Stomach smooth muscle (tissue), 2 donors: ENCODE measurements around the gene H2BW1.
"Not testable (repeated sequence)": the region's sequence is repeated elsewhere in the genome, so short reads cannot be mapped to it uniquely, and the experiment has no call there.

Experiments used
- H3K27ac ChIP-seq: one replicate; pipeline ENCODE4 v1.7.0; 2013; ENCODE audit warnings: mild to moderate bottlenecking, low read length, inconsistent platforms
- H3K27me3 ChIP-seq, 2 donors: one replicate each; pipeline ENCODE4 v1.7.0; 2013; ENCODE audit warnings: low read length in 2 of 2; ENCODE audit not compliant: insufficient read depth in 2 of 2, control insufficient read depth in 1 of 2
- H3K36me3 ChIP-seq, 2 donors: one replicate each; pipeline ENCODE4 v1.7.0; 2013; ENCODE audit warnings: low read length in 2 of 2; ENCODE audit not compliant: control insufficient read depth in 2 of 2, insufficient read depth in 2 of 2
- H3K4me1 ChIP-seq: one replicate; pipeline ENCODE4 v1.7.0; 2013; ENCODE audit warnings: low read length; ENCODE audit not compliant: control insufficient read depth, insufficient read depth
- H3K4me3 ChIP-seq, 2 donors: one replicate each; pipeline ENCODE4 v1.7.0; 2013; ENCODE audit warnings: low read length in 2 of 2
- H3K9ac ChIP-seq, 2 donors: one replicate each; pipeline ENCODE4 v1.7.0; 2013; ENCODE audit warnings: low read length in 2 of 2, mild to moderate bottlenecking in 1 of 2
- H3K9me3 ChIP-seq, 2 donors: one replicate each; pipeline ENCODE4 v1.7.0; 2013; ENCODE audit warnings: low read length in 2 of 2; ENCODE audit not compliant: control insufficient read depth in 2 of 2
- donor health status: healthy.
- donor health status: Pancreatic carcinoma.

Gene H2BW1

DNA sequence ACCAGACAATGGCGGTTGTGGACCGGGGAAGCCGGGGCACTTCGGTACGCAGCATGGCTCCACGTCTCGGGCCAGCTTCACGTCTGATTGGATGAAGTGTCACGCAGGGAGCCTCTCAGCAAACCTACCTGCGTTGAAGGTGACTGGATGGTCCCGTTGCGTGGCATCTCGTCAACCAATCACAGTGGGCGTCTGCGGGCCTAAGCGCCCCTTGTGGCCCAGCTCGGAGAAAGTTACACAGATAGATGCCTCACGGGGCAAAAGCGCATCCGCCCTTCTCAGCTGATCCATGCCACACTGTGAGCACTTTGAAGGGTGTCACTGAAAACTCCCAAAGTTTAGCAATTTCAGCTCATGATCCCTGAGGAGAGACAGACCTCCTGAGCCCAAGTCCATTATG, at the start of gene H2BW1:
H2BW1 (minus strand) TSS at position 103 of the 400 bp plus-strand sequence. CDS start 132 bp downstream, outside the sequence.
- Histone ChIP-seq H3K4me1 (no peaks in the 10 kb centered on the region), H3K36me3 (no peaks in the 10 kb centered on the region), H3K27me3 (peaks cover 0 to 11% of the 10 kb centered on the region in 2 donors), H3K4me3 (no peak within 1 kb of the TSS), H3K9ac (no peak within 1 kb of the TSS), H3K9me3 (no peaks in the 10 kb centered on the region), H3K27ac (no peak within 1 kb of the TSS)

- not testable (repeated sequence) for H3K9ac ChIP-seq, H3K27ac ChIP-seq, H3K4me1 ChIP-seq, H3K27me3 ChIP-seq, H3K9me3 ChIP-seq, H3K36me3 ChIP-seq, H3K4me3 ChIP-seq
Observed at GRCh38 chrX:104062636-104063035, 49.1 kb upstream of the H2BW1 start.

GRCh38 chrX:104054956-104055355, 41.4 kb upstream of the H2BW1 start:
- not testable (repeated sequence) for H3K27ac ChIP-seq, H3K36me3 ChIP-seq, H3K27me3 ChIP-seq, H3K9me3 ChIP-seq, H3K4me3 ChIP-seq, H3K4me1 ChIP-seq, H3K9ac ChIP-seq

GRCh38 chrX:104047171-104047570, 33.7 kb upstream of the H2BW1 start:
- Histone ChIP-seq H3K9ac (no peak overlapping the region), H3K4me3 (no peak overlapping the region), H3K27me3 (peaks cover 0 to 12% of the 10 kb centered on the region in 2 donors), H3K27ac (no peak overlapping the region), H3K36me3 (no peaks in the 10 kb centered on the region), H3K4me1 (no peaks in the 10 kb centered on the region), H3K9me3 (no peaks in the 10 kb centered on the region)

DNA sequence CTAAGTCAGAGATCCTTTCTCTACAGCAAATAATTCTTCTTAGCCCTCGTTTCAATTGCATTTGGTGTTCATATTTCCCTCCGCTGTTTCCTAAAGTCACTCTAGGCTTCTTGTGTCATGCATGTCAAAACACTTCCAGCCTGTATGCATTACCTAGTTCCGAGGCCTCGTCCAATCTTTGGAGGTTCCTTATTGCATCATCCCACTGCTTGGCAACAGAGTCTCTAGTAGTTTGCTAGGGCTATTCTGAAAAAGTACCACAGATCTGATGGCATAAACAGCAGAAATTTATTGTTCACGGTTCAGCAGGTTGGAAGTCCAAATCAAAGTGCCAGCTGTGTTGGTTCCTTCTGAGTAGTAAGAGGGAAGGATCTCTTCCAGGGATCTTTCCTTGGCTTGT, 32.1 kb upstream of the H2BW1 start:
- Histone ChIP-seq H3K27me3 (peaks cover 0 to 12% of the 10 kb centered on the region in 2 donors), H3K4me1 (no peaks in the 10 kb centered on the region), H3K27ac (no peak overlapping the region)

DNA sequence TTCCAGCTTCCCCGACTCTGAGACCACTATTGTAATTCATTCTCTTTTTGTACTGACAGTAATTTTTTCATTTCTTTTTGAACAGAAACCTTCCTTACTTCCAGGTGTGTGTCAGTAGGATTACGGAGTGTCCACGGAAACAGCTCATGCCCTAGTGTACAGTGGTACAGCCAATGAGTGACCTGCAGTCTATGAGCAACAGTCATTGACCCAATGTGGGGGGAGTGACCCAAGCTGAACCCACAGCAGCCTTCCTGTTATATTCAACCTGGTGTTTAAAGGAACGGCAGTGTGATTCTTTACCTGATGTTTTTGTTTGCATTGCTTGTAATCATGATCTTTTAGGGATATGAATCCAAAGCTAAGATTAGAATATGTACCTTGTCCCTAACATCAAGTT, 27.5 kb upstream of the H2BW1 start:
- Histone ChIP-seq H3K4me3 (no peak overlapping the region), H3K4me1 (no peaks in the 10 kb centered on the region), H3K36me3 (no peaks in the 10 kb centered on the region), H3K9ac (no peak overlapping the region), H3K9me3 (no peaks in the 10 kb centered on the region), H3K27me3 (peaks cover 0 to 7% of the 10 kb centered on the region in 2 donors), H3K27ac (no peak overlapping the region)

More for the DNA sequence above, 32.1 kb upstream of the H2BW1 start:
- Histone ChIP-seq H3K9me3 (no peaks in the 10 kb centered on the region), H3K36me3 (no peaks in the 10 kb centered on the region), H3K4me3 (no peak overlapping the region), H3K9ac (no peak overlapping the region)

DNA sequence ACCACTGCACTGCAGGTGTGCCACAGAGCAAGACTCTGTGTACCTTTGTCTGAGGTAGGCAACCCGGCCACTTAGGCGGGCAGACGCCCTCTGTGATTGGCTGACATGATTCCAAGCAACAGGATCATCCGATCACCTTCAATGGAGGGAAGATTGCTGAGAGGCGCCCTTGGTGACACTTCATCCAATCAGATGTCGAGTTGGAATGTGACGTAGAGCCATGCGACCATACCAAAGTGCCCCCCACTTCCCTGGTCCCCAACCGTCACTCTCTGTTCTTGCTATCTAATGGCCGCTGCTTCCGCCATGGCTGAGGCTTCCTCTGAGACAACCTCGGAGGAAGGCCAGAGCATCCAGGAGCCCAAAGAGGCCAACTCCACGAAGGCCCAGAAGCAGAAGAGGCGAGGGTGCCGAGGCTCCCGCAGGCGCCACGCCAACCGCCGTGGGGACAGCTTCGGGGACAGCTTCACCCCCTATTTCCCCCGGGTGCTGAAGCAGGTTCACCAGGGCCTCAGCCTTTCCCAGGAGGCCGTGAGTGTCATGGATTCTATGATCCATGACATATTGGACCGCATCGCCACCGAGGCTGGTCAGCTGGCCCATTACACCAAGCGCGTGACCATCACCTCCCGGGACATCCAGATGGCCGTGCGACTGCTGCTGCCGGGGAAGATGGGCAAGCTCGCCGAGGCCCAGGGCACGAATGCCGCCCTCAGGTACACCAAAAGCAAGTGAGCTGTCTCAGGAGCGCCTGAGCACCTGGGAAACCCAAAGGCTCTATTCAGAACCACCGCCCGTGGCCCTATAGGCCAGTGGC, 26.4 kb upstream of the H2BW1 start, which contains the start of gene H2BW2:
H2BW2 (plus strand) TSS at position 268 of the 817 bp plus-strand sequence; CDS start at position 307, 39 bp downstream.
- H3K4me3 ChIP-seq = no peak within 1 kb of the TSS
- no peaks in the 10 kb centered on the region for H3K9me3 ChIP-seq
- peaks cover 0 to 7% of the 10 kb centered on the region in 2 donors for H3K27me3 ChIP-seq
- H3K27ac ChIP-seq = no peak within 1 kb of the TSS
- H3K9ac ChIP-seq = no peak within 1 kb of the TSS
- H3K36me3 ChIP-seq = no peaks in the 10 kb centered on the region
- H3K4me1 ChIP-seq = no peaks in the 10 kb centered on the region

GRCh38 chrX:104018126-104018525, 4.6 kb upstream of the H2BW1 start:
- Histone ChIP-seq H3K36me3 (no peaks in the 10 kb centered on the region), H3K27me3 (peaks cover 0 to 10% of the 10 kb centered on the region in 2 donors), H3K27ac (no peak overlapping the region)

DNA sequence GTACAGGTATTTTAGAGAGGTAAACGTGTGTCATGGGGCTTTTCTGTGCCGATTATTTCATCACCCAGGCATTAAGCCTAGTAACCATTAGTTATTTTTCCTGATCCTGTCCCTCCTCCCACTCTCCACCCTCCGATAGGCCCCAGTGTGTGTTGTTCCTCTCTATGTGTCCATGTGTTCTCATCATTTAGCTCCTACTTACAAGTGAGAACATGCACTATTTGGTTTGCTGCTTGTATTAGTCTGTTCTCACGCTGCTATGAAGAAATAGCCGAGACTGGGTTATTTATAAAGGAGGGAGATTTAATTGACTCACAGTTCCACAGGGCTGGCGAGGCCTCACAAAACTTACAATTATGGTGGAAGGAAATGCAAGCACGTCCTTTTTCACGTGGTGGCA, 2.1 kb upstream of the H2BW1 start:
- not testable (repeated sequence) for H3K27me3 ChIP-seq, H3K4me3 ChIP-seq, H3K9ac ChIP-seq, H3K36me3 ChIP-seq, H3K9me3 ChIP-seq, H3K4me1 ChIP-seq, H3K27ac ChIP-seq

More at GRCh38 chrX:104018126-104018525, 4.6 kb upstream of the H2BW1 start:
- Histone ChIP-seq H3K4me1 (peaks cover 2% of the 10 kb centered on the region), H3K4me3 (no peak overlapping the region), H3K9me3 (peaks cover 0 to 8% of the 10 kb centered on the region in 2 donors), H3K9ac (no peak overlapping the region)

GRCh38 chrX:104013158-104013557, 350 bp downstream of the H2BW1 start:
- Histone ChIP-seq H3K9me3 (no peaks in the 10 kb centered on the region), H3K4me3 (no peak overlapping the region), H3K27ac (no peak overlapping the region), H3K9ac (no peak overlapping the region), H3K36me3 (no peaks in the 10 kb centered on the region), H3K27me3 (peaks cover 0 to 10% of the 10 kb centered on the region in 2 donors), H3K4me1 (no peaks in the 10 kb centered on the region)

- H3K9ac ChIP-seq = no peak overlapping the region
Observed at GRCh38 chrX:104008831-104009230, 4.7 kb downstream of the H2BW1 start.

More at GRCh38 chrX:104008831-104009230, 4.7 kb downstream of the H2BW1 start:
- no peaks in the 10 kb centered on the region for H3K4me1 ChIP-seq
- H3K27me3 ChIP-seq = peaks cover 0 to 8% of the 10 kb centered on the region in 2 donors
- H3K4me3 ChIP-seq = no peak overlapping the region
- no peaks in the 10 kb centered on the region for H3K36me3 ChIP-seq
- H3K9me3 ChIP-seq = no peaks in the 10 kb centered on the region
- H3K27ac ChIP-seq = no peak overlapping the region
